Endodermal cell (in vitro differentiated cells): ENCODE data around the gene PLA2G15. TPM values are rescaled to one million over a fixed set of nuclear protein-coding genes. Genes with fewer than 3 reads are reported as not detected.

Experiments used
- DNase-seq: peaks from one replicate; pipeline ENCODE4 v3.0.0-alpha.2; 2017
- H3K27ac ChIP-seq: 2 replicates; pipeline ENCODE4 v1.5.1; 2013; ENCODE audit warnings: mild to moderate bottlenecking, low read depth, low read length, moderate library complexity
- H3K27me3 ChIP-seq: 2 replicates; pipeline ENCODE4 v1.6.1; 2013; ENCODE audit warnings: mild to moderate bottlenecking, low read length, moderate library complexity; ENCODE audit not compliant: insufficient read depth, control insufficient read depth, poor library complexity, severe bottlenecking
- H3K36me3 ChIP-seq: 2 replicates; pipeline ENCODE4 v1.7.0; 2013; ENCODE audit warnings: mild to moderate bottlenecking, low read length, moderate library complexity; ENCODE audit not compliant: control insufficient read depth, insufficient read depth
- H3K4me1 ChIP-seq: one replicate; pipeline ENCODE4 v1.7.0; 2013; ENCODE audit warnings: low read length; ENCODE audit not compliant: control insufficient read depth, insufficient read depth
- H3K4me3 ChIP-seq: 2 replicates; pipeline ENCODE4 v1.5.1; 2013; ENCODE audit warnings: mild to moderate bottlenecking, low read length, moderate library complexity
- H3K9ac ChIP-seq: 2 replicates; pipeline ENCODE4 v1.6.1; 2013; ENCODE audit warnings: mild to moderate bottlenecking, low read length, moderate library complexity; ENCODE audit not compliant: poor library complexity, severe bottlenecking; ENCODE audit errors: extremely low read depth
- H3K9me3 ChIP-seq: 2 replicates; pipeline ENCODE4 v1.6.1; 2013; ENCODE audit warnings: mild to moderate bottlenecking, low read length, moderate library complexity; ENCODE audit not compliant: control insufficient read depth
- H3K27ac Mint-ChIP-seq: 2 replicates; pipeline ENCODE4 v1.8.0; 2020; ENCODE audit warnings: mixed read lengths
- H3K27me3 Mint-ChIP-seq: 2 replicates; pipeline ENCODE4 v1.8.0; 2021; ENCODE audit warnings: mild to moderate bottlenecking, mixed read lengths; ENCODE audit not compliant: insufficient read depth
- H3K36me3 Mint-ChIP-seq: 2 replicates; pipeline ENCODE4 v1.8.0; 2020; ENCODE audit warnings: low read depth, mixed read lengths
- H3K4me1 Mint-ChIP-seq: 2 replicates; pipeline ENCODE4 v1.8.0; 2020; ENCODE audit warnings: mixed read lengths
- H3K4me3 Mint-ChIP-seq: 2 replicates; pipeline ENCODE4 v1.8.0; 2020; ENCODE audit warnings: mild to moderate bottlenecking, moderate library complexity, mixed read lengths
- H3K9me3 Mint-ChIP-seq: 2 replicates; pipeline ENCODE4 v1.8.0; 2020; ENCODE audit warnings: mild to moderate bottlenecking, mixed read lengths
- CTCF ChIP-seq: fragments of 200-600 bp; sonication (generic); conservative IDR thresholded peaks from 2 replicates; pipeline ENCODE4 v1.5.0; 2021; ENCODE audit warnings: antibody characterized with exemption, mild to moderate bottlenecking
- WGBS, 2 experiments: methylation state at CpG; one replicate each; pipeline versions ENCODE4 v1.1.5 to v1.1.7; 2013; ENCODE audit warnings: missing lambda C conversion rate in 2 of 2, mixed read lengths in 1 of 2; ENCODE audit not compliant: insufficient coverage in 1 of 2, insufficient read length in 1 of 2; 5-methylcytosine and 5-hydroxymethylcytosine counted together
- total RNA-seq, 2 donors: library from RNA; stranded (reverse); fragmentation: NEBNext Ultra II Directional in 1 of 2; extraction: Animal tissue kit (Norgen Biotek cat#: 25700) in 1 of 2; gene quantifications; 2 replicates in 1 of 2; 3 replicates in 1 of 2; pipeline ENCODE4 v1.2.1, GENCODE V29; 2021

The PLA2G15 gene
- total RNA-seq, 2 donors from 2014 or later: 8.7 to 10.0 TPM

- peaks cover 2% of the 10 kb centered on the region for H3K27me3 Mint-ChIP-seq
- Histone ChIP-seq H3K4me3 (peak overlapping the region; percentile 80), H3K27ac (peak overlapping the region; percentile 12), H3K36me3 (peaks cover 6% of the 10 kb centered on the region), H3K4me1 (peaks cover 9% of the 10 kb centered on the region), H3K9me3 (no peaks in the 10 kb centered on the region), H3K9ac (peak overlapping the region; percentile 97), H3K27me3 (no peaks in the 10 kb centered on the region)
- H3K4me3 Mint-ChIP-seq: peak overlapping the region; percentile 90
- H3K4me1 Mint-ChIP-seq: peaks cover 30% of the 10 kb centered on the region
- DNase-seq: peak; percentile 77
- 19 to 25% methylated on average over 16 to 23 of the region's 23 CpGs for WGBS, 2 experiments
- peaks cover 5% of the 10 kb centered on the region for H3K36me3 Mint-ChIP-seq
- no peak for TF ChIP-seq CTCF
- H3K27ac Mint-ChIP-seq: peak overlapping the region; percentile 95
- no peaks in the 10 kb centered on the region for H3K9me3 Mint-ChIP-seq
These were observed 20.1 kb downstream of the PLA2G15 start for GRCh38 chr16:68265078-68265920.

DNA sequence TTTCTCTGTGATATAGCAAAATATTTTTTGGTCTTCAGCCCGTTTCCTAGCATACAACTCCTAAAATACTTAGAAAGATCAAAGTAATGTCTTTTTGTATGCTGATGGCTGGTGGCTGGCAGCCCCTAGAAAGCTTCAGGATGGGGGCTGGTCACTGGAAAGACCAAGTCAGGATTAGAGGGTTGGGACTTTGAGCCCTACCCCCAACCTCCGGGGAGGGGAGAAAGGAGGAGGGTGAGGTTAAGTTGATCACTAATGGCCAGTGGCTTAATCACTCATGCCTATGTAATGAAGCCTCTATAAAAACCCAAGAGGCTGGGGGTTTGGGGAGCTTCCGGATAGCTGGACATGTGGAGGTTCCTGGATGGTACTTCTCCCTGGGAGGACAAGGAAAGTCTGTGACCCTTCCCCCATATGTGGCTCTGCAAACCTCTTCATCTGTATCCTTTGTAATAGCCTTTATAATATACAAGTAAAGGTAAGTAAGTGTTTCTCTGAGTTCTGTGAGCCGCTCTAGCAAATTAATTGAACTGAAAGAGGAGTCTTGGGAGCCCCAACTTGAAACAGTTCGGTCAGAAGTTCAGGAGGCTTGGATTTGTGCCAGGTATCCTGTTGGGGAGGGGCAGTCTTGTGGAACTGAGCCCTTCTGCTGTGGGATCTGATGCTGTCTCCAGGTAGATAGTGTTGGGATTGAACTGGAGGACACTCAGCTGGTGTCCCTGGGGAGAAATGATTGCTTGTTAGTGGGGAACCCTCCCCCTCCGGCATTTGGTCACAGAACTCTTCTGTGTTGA lies 22.6 kb downstream of the PLA2G15 start:
- H3K9me3 Mint-ChIP-seq: no peaks in the 10 kb centered on the region
- Histone ChIP-seq H3K27me3 (no peaks in the 10 kb centered on the region), H3K4me1 (peaks cover 14% of the 10 kb centered on the region), H3K9me3 (no peaks in the 10 kb centered on the region), H3K36me3 (peaks cover 17% of the 10 kb centered on the region), H3K9ac (peak overlapping the region; percentile 13), H3K27ac (no peak overlapping the region), H3K4me3 (peak overlapping the region; percentile 78)
- H3K4me3 Mint-ChIP-seq: peak overlapping the region; percentile 54
- peak; percentile 80 for DNase-seq
- H3K36me3 Mint-ChIP-seq: peaks cover 12% of the 10 kb centered on the region
- no peak for TF ChIP-seq CTCF
- WGBS, 2 experiments: 50 to 70% methylated on average over 3 to 5 of the region's 6 CpGs
- peaks cover 2% of the 10 kb centered on the region for H3K27me3 Mint-ChIP-seq
- H3K4me1 Mint-ChIP-seq: peaks cover 37% of the 10 kb centered on the region
- peak overlapping the region; percentile 87 for H3K27ac Mint-ChIP-seq

GRCh38 chr16:68269793-68270192 lies 24.6 kb downstream of the PLA2G15 start:
- TF ChIP-seq CTCF: no peak
- peaks cover 25% of the 10 kb centered on the region for H3K36me3 Mint-ChIP-seq

More at GRCh38 chr16:68269793-68270192, 24.6 kb downstream of the PLA2G15 start:
- 98 to 100% methylated on average over 2 to 4 of the region's 4 CpGs for WGBS, 2 experiments
- H3K4me1 Mint-ChIP-seq: peaks cover 44% of the 10 kb centered on the region
- Histone ChIP-seq H3K36me3 (peaks cover 35% of the 10 kb centered on the region), H3K9ac (no peak overlapping the region), H3K4me1 (peaks cover 18% of the 10 kb centered on the region), H3K9me3 (no peaks in the 10 kb centered on the region), H3K27ac (no peak overlapping the region), H3K4me3 (no peak overlapping the region), H3K27me3 (no peaks in the 10 kb centered on the region)
- no peak overlapping the region for H3K27ac Mint-ChIP-seq
- no peak for DNase-seq
- no peaks in the 10 kb centered on the region for H3K27me3 Mint-ChIP-seq
- H3K9me3 Mint-ChIP-seq: no peaks in the 10 kb centered on the region
- H3K4me3 Mint-ChIP-seq: no peak overlapping the region
